ENCODE results near the gene GABPA. TPM values are rescaled to one million over a fixed set of nuclear protein-coding genes. Genes with fewer than 3 reads are reported as not detected.

Gene GABPA
- total and polyA plus RNA-seq, 4 donors = 5.4 to 19.4 (median 11.5) TPM

DNA sequence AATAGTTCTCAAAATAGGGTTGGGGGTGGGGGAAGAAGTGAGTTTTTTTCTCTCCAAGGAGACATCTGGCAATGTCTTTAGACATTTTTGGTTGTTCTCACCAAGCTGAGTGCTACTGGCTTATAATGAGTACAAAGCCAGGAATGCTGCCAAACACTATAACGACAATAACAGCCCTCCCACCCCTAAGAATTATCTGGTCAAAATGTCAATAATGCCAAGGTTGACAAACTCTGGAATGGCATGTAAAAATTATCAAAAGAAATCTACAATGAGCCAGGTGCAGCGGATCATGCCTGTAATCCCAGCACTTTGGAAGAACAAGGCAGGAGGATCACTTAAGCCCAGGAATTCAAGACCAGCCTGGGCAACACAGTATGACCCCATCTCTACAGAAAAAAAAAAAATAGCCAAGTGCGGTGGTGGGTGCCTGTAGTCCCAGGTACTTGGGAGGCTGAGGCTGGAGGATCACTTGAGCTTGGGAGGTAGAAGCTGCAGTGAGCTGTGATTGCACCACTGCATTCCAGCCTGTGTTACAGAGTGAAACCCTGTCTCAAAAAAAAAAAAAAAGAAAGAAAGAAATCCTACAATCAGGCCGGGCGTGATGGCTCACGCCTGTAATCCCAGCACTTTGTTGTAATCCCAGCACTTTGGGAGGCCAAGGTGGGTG is 2.5 kb upstream of the GABPA start (continued):
- TF ChIP-seq, protein P1, sequence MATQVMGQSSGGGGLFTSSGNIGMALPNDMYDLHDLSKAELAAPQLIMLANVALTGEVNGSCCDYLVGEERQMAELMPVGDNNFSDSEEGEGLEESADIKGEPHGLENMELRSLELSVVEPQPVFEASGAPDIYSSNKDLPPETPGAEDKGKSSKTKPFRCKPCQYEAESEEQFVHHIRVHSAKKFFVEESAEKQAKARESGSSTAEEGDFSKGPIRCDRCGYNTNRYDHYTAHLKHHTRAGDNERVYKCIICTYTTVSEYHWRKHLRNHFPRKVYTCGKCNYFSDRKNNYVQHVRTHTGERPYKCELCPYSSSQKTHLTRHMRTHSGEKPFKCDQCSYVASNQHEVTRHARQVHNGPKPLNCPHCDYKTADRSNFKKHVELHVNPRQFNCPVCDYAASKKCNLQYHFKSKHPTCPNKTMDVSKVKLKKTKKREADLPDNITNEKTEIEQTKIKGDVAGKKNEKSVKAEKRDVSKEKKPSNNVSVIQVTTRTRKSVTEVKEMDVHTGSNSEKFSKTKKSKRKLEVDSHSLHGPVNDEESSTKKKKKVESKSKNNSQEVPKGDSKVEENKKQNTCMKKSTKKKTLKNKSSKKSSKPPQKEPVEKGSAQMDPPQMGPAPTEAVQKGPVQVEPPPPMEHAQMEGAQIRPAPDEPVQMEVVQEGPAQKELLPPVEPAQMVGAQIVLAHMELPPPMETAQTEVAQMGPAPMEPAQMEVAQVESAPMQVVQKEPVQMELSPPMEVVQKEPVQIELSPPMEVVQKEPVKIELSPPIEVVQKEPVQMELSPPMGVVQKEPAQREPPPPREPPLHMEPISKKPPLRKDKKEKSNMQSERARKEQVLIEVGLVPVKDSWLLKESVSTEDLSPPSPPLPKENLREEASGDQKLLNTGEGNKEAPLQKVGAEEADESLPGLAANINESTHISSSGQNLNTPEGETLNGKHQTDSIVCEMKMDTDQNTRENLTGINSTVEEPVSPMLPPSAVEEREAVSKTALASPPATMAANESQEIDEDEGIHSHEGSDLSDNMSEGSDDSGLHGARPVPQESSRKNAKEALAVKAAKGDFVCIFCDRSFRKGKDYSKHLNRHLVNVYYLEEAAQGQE (IDR thresholded peaks at IDR 0.05) = no peak
- TF ChIP-seq JUND (IDR thresholded peaks at IDR 0.05) (no peak), HNF4A (conservative IDR thresholded peaks at IDR 0.05) (no peak), FOXA1 (IDR thresholded peaks at IDR 0.05) (no peak)

DNA sequence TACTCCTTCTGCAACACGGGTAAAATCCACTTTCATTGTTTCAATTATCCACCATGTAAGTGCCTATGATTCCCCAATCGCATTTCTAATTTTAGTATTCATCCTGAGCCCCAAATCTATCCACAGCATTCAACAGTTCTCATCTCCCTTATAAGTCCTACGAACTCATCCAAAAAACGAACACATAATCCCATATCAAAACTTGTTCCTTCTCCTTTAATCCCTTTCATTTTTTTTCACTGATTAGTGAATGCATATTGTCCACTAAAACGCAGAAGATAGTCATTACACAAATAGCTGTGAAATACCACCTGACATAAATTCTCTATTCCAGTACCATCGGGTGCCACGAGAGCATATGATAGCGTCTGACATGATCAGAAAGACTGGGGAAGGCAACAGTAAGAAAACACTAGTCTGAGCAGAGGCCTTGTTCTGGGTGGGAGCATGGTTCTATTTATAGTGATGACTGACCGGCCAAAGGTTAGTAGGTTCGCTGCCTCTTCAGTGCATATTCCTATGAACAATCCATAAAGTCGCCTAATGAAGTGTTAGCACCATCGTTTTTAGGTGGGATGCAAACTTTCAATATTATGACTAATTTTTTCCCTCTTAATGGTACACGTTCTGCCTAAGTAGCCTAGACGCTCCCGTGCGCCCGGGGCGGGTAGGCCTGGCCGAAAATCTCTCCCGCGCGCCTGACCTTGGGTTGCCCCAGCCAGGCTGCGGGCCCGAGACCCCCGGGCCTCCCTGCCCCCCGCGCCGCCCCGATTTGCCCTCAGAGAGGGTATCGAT is 716 bp upstream of the GABPA start:
- peak overlapping the region; percentile 88 to 98 for H3K27ac ChIP-seq (ENCODE audit: low read depth in 1 of 2, low read length in 2 of 2)
- peak overlapping the region; percentile 67 to 97 for H3K9ac ChIP-seq (ENCODE audit: low read depth in 1 of 2, low read length in 2 of 2)
- peaks cover 1 to 6% (median 4%) of the 10 kb centered on the region in 4 donors for H3K36me3 ChIP-seq (ENCODE audit: control insufficient read depth in 4 of 4, insufficient read depth in 3 of 4, low read depth in 1 of 4, low read length in 3 of 4)
- 2% methylated on average over 30 of the region's 30 CpGs for WGBS
- H3K4me3 ChIP-seq (ENCODE audit: low read depth in 1 of 3, low read length in 3 of 3) = peak overlapping the region; percentile 71 to 88 (median 78)
- DNase-seq (ENCODE audit: low spot score) = peak; percentile 40
- no peaks in the 10 kb centered on the region for H3K27me3 ChIP-seq (ENCODE audit: control insufficient read depth in 4 of 4, insufficient read depth in 4 of 4, low read length in 3 of 4)
- H3K9me3 ChIP-seq (ENCODE audit: control insufficient read depth in 4 of 4, low read length in 3 of 4) = no peaks in the 10 kb centered on the region
- TF ChIP-seq TAF1 (conservative IDR thresholded peaks at IDR 0.05) = no peak
- TF ChIP-seq, protein P2, sequence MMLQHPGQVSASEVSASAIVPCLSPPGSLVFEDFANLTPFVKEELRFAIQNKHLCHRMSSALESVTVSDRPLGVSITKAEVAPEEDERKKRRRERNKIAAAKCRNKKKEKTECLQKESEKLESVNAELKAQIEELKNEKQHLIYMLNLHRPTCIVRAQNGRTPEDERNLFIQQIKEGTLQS (IDR thresholded peaks at IDR 0.05) = peak; percentile 34
- peak; percentile 36 to 53 for TF ChIP-seq HNF4A (conservative IDR thresholded peaks at IDR 0.05)
- H3K4me1 ChIP-seq (ENCODE audit: control insufficient read depth in 4 of 4, insufficient read depth in 4 of 4, low read length in 3 of 4) = peaks cover 8 to 42% (median 34%) of the 10 kb centered on the region in 4 donors

DNA sequence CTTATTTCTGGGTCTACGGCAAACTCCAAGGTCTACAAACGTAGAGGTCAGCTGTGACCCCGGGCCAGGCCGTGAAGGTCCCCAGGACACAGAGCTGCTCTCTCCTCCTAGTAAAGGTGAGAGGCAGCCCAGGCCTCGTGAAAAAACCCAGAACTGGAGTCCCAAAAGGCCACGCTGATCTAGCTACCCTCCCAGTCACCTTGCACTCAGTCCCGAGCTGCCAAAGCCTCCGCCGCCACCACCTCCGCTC is 193 bp upstream of the GABPA start:
- no peak for DNase-seq (ENCODE audit: low spot score)
- Histone ChIP-seq H3K4me1 (ENCODE audit: control insufficient read depth in 4 of 4, insufficient read depth in 4 of 4, low read length in 3 of 4) (peaks cover 8 to 42% (median 34%) of the 10 kb centered on the region in 4 donors), H3K27ac (ENCODE audit: low read depth in 1 of 2, low read length in 2 of 2) (peak overlapping the region; percentile 88 to 98), H3K9me3 (ENCODE audit: control insufficient read depth in 4 of 4, low read length in 3 of 4) (no peaks in the 10 kb centered on the region), H3K27me3 (ENCODE audit: control insufficient read depth in 4 of 4, insufficient read depth in 4 of 4, low read length in 3 of 4) (no peaks in the 10 kb centered on the region), H3K4me3 (ENCODE audit: low read depth in 1 of 3, low read length in 3 of 3) (peak overlapping the region; percentile 71 to 88 (median 78)), H3K9ac (ENCODE audit: low read depth in 1 of 2, low read length in 2 of 2) (peak overlapping the region; percentile 67 to 97), H3K36me3 (ENCODE audit: control insufficient read depth in 4 of 4, insufficient read depth in 3 of 4, low read depth in 1 of 4, low read length in 3 of 4) (peaks cover 0 to 1% (median under 1%) of the 10 kb centered on the region in 4 donors)
- TF ChIP-seq NR2F2 (IDR thresholded peaks at IDR 0.05) (no peak), FOXA2 (IDR thresholded peaks at IDR 0.05) (no peak), GABPA (IDR thresholded peaks at IDR 0.05 in 1 of 2, conservative IDR thresholded peaks at IDR 0.05 in 1 of 2) (no peak), RXRA (IDR thresholded peaks at IDR 0.05) (no peak), TAF1 (conservative IDR thresholded peaks at IDR 0.05) (no peak), FOXA1 (IDR thresholded peaks at IDR 0.05) (no peak), JUND (IDR thresholded peaks at IDR 0.05) (no peak), EGR1 (IDR thresholded peaks at IDR 0.05; ENCODE audit: low read depth in 2 of 2) (no peak), YY1 (IDR thresholded peaks at IDR 0.05) (no peak), SP1 (IDR thresholded peaks at IDR 0.05) (no peak), HNF4A (conservative IDR thresholded peaks at IDR 0.05) (no peak)
- TF ChIP-seq, protein P3, sequence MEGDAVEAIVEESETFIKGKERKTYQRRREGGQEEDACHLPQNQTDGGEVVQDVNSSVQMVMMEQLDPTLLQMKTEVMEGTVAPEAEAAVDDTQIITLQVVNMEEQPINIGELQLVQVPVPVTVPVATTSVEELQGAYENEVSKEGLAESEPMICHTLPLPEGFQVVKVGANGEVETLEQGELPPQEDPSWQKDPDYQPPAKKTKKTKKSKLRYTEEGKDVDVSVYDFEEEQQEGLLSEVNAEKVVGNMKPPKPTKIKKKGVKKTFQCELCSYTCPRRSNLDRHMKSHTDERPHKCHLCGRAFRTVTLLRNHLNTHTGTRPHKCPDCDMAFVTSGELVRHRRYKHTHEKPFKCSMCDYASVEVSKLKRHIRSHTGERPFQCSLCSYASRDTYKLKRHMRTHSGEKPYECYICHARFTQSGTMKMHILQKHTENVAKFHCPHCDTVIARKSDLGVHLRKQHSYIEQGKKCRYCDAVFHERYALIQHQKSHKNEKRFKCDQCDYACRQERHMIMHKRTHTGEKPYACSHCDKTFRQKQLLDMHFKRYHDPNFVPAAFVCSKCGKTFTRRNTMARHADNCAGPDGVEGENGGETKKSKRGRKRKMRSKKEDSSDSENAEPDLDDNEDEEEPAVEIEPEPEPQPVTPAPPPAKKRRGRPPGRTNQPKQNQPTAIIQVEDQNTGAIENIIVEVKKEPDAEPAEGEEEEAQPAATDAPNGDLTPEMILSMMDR (IDR thresholded peaks at IDR 0.05; ENCODE audit: low read depth, low read length, missing input control) = no peak
- TF ChIP-seq, protein P1 (IDR thresholded peaks at IDR 0.05) = no peak
- TF ChIP-seq, protein P2 (IDR thresholded peaks at IDR 0.05) = no peak
- TF ChIP-seq, protein P4, sequence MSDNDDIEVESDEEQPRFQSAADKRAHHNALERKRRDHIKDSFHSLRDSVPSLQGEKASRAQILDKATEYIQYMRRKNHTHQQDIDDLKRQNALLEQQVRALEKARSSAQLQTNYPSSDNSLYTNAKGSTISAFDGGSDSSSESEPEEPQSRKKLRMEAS (IDR thresholded peaks at IDR 0.05) = no peak
- TF ChIP-seq, protein P5, sequence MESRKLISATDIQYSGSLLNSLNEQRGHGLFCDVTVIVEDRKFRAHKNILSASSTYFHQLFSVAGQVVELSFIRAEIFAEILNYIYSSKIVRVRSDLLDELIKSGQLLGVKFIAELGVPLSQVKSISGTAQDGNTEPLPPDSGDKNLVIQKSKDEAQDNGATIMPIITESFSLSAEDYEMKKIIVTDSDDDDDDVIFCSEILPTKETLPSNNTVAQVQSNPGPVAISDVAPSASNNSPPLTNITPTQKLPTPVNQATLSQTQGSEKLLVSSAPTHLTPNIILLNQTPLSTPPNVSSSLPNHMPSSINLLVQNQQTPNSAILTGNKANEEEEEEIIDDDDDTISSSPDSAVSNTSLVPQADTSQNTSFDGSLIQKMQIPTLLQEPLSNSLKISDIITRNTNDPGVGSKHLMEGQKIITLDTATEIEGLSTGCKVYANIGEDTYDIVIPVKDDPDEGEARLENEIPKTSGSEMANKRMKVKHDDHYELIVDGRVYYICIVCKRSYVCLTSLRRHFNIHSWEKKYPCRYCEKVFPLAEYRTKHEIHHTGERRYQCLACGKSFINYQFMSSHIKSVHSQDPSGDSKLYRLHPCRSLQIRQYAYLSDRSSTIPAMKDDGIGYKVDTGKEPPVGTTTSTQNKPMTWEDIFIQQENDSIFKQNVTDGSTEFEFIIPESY (IDR thresholded peaks at IDR 0.05) = no peak
- WGBS = under 1% methylated on average over 10 of the region's 10 CpGs

Measured in liver (tissue), 9 donors.